H9 (cell line): ENCODE results near the gene PSMD1. TPM values are rescaled to one million over a fixed set of nuclear protein-coding genes. Genes with fewer than 3 reads are reported as not detected.

Experiments used
- DNase-seq: peaks from one replicate; pipeline ENCODE4 v3.0.0-alpha.2; 2017
- H2AFZ ChIP-seq: one replicate; pipeline ENCODE4 v1.6.1; 2013; ENCODE audit warnings: mild to moderate bottlenecking, low read length, control low read depth, moderate library complexity
- H2AK5ac ChIP-seq: 2 replicates; pipeline ENCODE4 v1.6.1; 2013; ENCODE audit warnings: low read length, control low read depth, mixed read lengths; ENCODE audit not compliant: insufficient read length
- H2BK120ac ChIP-seq: one replicate; pipeline ENCODE4 v1.6.1; 2013; ENCODE audit warnings: low read depth, mild to moderate bottlenecking, low read length, control low read depth, inconsistent platforms; ENCODE audit not compliant: poor library complexity, severe bottlenecking
- H2BK12ac ChIP-seq: 2 replicates; pipeline ENCODE4 v1.6.1; 2013; ENCODE audit warnings: low read length, control low read depth, mixed read lengths, low read depth; ENCODE audit not compliant: insufficient read length
- H2BK15ac ChIP-seq: 2 replicates; pipeline ENCODE4 v1.6.1; 2013; ENCODE audit warnings: low read depth, low read length, control low read depth
- H2BK20ac ChIP-seq: one replicate; pipeline ENCODE4 v1.6.1; 2013; ENCODE audit warnings: low read depth, mild to moderate bottlenecking, low read length, control low read depth, inconsistent platforms; ENCODE audit not compliant: poor library complexity, severe bottlenecking
- H2BK5ac ChIP-seq: 2 replicates; pipeline ENCODE4 v1.6.1; 2013; ENCODE audit warnings: low read length, control low read depth, mixed read lengths; ENCODE audit not compliant: insufficient read length
- H3K14ac ChIP-seq: 2 replicates; pipeline ENCODE4 v1.6.1; 2013; ENCODE audit warnings: low read length, control low read depth; ENCODE audit not compliant: insufficient read depth
- H3K18ac ChIP-seq: 2 replicates; pipeline ENCODE4 v1.6.1; 2013; ENCODE audit warnings: low read depth, mild to moderate bottlenecking, mixed read lengths, low read length, control low read depth; ENCODE audit not compliant: insufficient read length
- H3K23ac ChIP-seq: 2 replicates; pipeline ENCODE4 v1.6.1; 2013; ENCODE audit warnings: low read length, control low read depth, mixed read lengths, low read depth; ENCODE audit not compliant: insufficient read length
- H3K23me2 ChIP-seq: 2 replicates; pipeline ENCODE4 v1.6.1; 2013; ENCODE audit warnings: low read depth, mild to moderate bottlenecking, mixed read lengths, low read length, control low read depth; ENCODE audit not compliant: insufficient read length, poor library complexity, severe bottlenecking
- H3K27ac ChIP-seq: 2 replicates; pipeline ENCODE4 v1.5.1; 2013; ENCODE audit warnings: low read length, control low read depth, mixed read lengths, low read depth; ENCODE audit not compliant: insufficient read length
- H3K27me3 ChIP-seq: 2 replicates; pipeline ENCODE4 v1.6.1; 2013; ENCODE audit warnings: low read length, control low read depth, inconsistent platforms; ENCODE audit not compliant: insufficient read depth
- H3K4ac ChIP-seq: 2 replicates; pipeline ENCODE4 v1.6.1; 2013; ENCODE audit warnings: low read depth, mild to moderate bottlenecking, control low read depth, inconsistent platforms, low read length, moderate library complexity
- H3K4me1 ChIP-seq: 2 replicates; pipeline ENCODE4 v1.6.1; 2013; ENCODE audit warnings: low read length, control low read depth, inconsistent platforms; ENCODE audit not compliant: insufficient read depth
- H3K4me2 ChIP-seq: 2 replicates; pipeline ENCODE4 v1.6.1; 2013; ENCODE audit warnings: low read length, control low read depth, mixed read lengths; ENCODE audit not compliant: insufficient read length, insufficient read depth
- H3K56ac ChIP-seq: 2 replicates; pipeline ENCODE4 v1.6.1; 2013; ENCODE audit warnings: low read depth, mild to moderate bottlenecking, mixed read lengths, low read length, control low read depth; ENCODE audit not compliant: insufficient read length
- H3K79me1 ChIP-seq: 2 replicates; pipeline ENCODE4 v1.6.1; 2013; ENCODE audit warnings: low read depth, mild to moderate bottlenecking, moderate library complexity, low read length, control low read depth, inconsistent platforms; ENCODE audit not compliant: insufficient read depth, poor library complexity, severe bottlenecking
- H3K79me2 ChIP-seq: 2 replicates; pipeline ENCODE4 v1.6.1; 2013; ENCODE audit warnings: low read length, control low read depth, inconsistent platforms; ENCODE audit not compliant: insufficient read depth
- H3K9ac ChIP-seq: 2 replicates; pipeline ENCODE4 v1.6.1; 2013; ENCODE audit warnings: low read length, control low read depth, mixed read lengths; ENCODE audit not compliant: insufficient read length; ENCODE audit errors: extremely low read depth
- H3K9me3 ChIP-seq: one replicate; pipeline ENCODE4 v1.6.1; 2013; ENCODE audit warnings: low read depth, low read length, inconsistent platforms; ENCODE audit not compliant: control insufficient read depth
- H3T11ph ChIP-seq: one replicate; pipeline ENCODE4 v1.6.1; 2013; ENCODE audit warnings: mild to moderate bottlenecking, low read length, control low read depth, inconsistent platforms
- H4K20me1 ChIP-seq: one replicate; pipeline ENCODE4 v1.6.1; 2013; ENCODE audit not compliant: control insufficient read depth, insufficient read length, insufficient read depth
- H4K5ac ChIP-seq: 2 replicates; pipeline ENCODE4 v1.6.1; 2013; ENCODE audit warnings: low read depth, mild to moderate bottlenecking, mixed read lengths, low read length, control low read depth; ENCODE audit not compliant: insufficient read length
- H4K8ac ChIP-seq: replicated peaks from 2 replicates; pipeline ENCODE4 v1.6.1; 2013; ENCODE audit warnings: low read length, control low read depth, mixed read lengths, low read depth; ENCODE audit not compliant: insufficient read length
- H4K91ac ChIP-seq: 2 replicates; pipeline ENCODE4 v1.6.1; 2013; ENCODE audit warnings: low read depth, mild to moderate bottlenecking, moderate library complexity, mixed read lengths, low read length, control low read depth; ENCODE audit not compliant: insufficient read length
- H3K27ac Mint-ChIP-seq, 3 experiments: 2 replicates in 2 of 3; 3 replicates in 1 of 3; pipeline ENCODE4 v1.8.0; 2020 to 2021; ENCODE audit warnings: mixed read lengths in 3 of 3, mild to moderate bottlenecking in 1 of 3, moderate library complexity in 1 of 3
- H3K27me3 Mint-ChIP-seq: 2 replicates; pipeline ENCODE4 v1.8.0; 2021; ENCODE audit warnings: low read depth, mild to moderate bottlenecking, moderate library complexity, mixed read lengths
- H3K36me3 Mint-ChIP-seq, 3 experiments: 2 replicates in 2 of 3; 3 replicates in 1 of 3; pipeline ENCODE4 v1.8.0; 2020 to 2021; ENCODE audit warnings: low read depth in 3 of 3, mixed read lengths in 3 of 3; ENCODE audit not compliant: insufficient read depth in 1 of 3
- H3K4me1 Mint-ChIP-seq, 2 experiments: 2 replicates each; pipeline ENCODE4 v1.8.0; 2020; ENCODE audit warnings: mixed read lengths in 2 of 2
- H3K4me3 Mint-ChIP-seq, 2 experiments: 2 replicates in 1 of 2; 3 replicates in 1 of 2; pipeline ENCODE4 v1.8.0; 2020 to 2021; ENCODE audit warnings: mild to moderate bottlenecking in 2 of 2, mixed read lengths in 2 of 2, moderate library complexity in 1 of 2
- H3K9me3 Mint-ChIP-seq, 2 experiments: 2 replicates in 1 of 2; 3 replicates in 1 of 2; pipeline ENCODE4 v1.8.0; 2020; ENCODE audit warnings: mild to moderate bottlenecking in 2 of 2, mixed read lengths in 2 of 2, moderate library complexity in 1 of 2
- CTCF ChIP-seq: fragments of 200-600 bp; sonication (generic); conservative IDR thresholded peaks from 3 replicates; pipeline ENCODE4 v1.8.0; 2021; ENCODE audit warnings: antibody characterized with exemption, mild to moderate bottlenecking
- WGBS: extraction: QIAGEN DNeasy Blood & Tissue Kit; methylation state at CpG from one replicate; pipeline ENCODE4 v1.1.7; 2013; ENCODE audit warnings: missing lambda C conversion rate, low lambda C conversion rate, mixed read lengths; ENCODE audit not compliant: insufficient read length; ENCODE audit errors: extremely low coverage; 5-methylcytosine and 5-hydroxymethylcytosine counted together
- total RNA-seq: library from RNA; stranded (reverse); gene quantifications from 2 replicates; pipeline ENCODE4 v1.2.1, GENCODE V29; 2021

The PSMD1 gene
- total RNA-seq, 1 experiment from 2014 or later = 166 TPM

- DNase-seq = no peak
- Histone ChIP-seq H3K27me3 (no peaks in the 10 kb centered on the region), H3K79me2 (peaks cover 31% of the 10 kb centered on the region; the same call in 1 of the 2 replicates), H3K27ac (no peak overlapping the region), H2AFZ (no peak overlapping the region), H2BK20ac (no peak overlapping the region), H4K5ac (no peak overlapping the region), H2BK120ac (no peak overlapping the region), H4K20me1 (no peaks in the 10 kb centered on the region), H3K18ac (no peak overlapping the region), H3K4me2 (no peak overlapping the region), H3K56ac (no peak overlapping the region), H2BK15ac (no peak overlapping the region), H3K4ac (no peak overlapping the region), H3K14ac (no peak overlapping the region), H2BK5ac (no peak overlapping the region), H3K23ac (no peak overlapping the region), H2BK12ac (no peak overlapping the region), H4K8ac (no peak overlapping the region), H3T11ph (no peak overlapping the region), H4K91ac (no peak overlapping the region), H3K4me1 (no peaks in the 10 kb centered on the region; the same call in 1 of the 2 replicates), H3K79me1 (peaks cover 5% of the 10 kb centered on the region), H3K9me3 (no peaks in the 10 kb centered on the region), H3K23me2 (peaks cover 6% of the 10 kb centered on the region), H3K9ac (no peak overlapping the region), H2AK5ac (no peak overlapping the region)
- no peak for TF ChIP-seq CTCF
- Mint-ChIP-seq H3K4me1 (peaks cover 16 to 20% of the 10 kb centered on the region in 2 experiments), H3K9me3 (no peaks in the 10 kb centered on the region; a peak in 1 of 5 replicates), H3K27me3 (peaks cover 4% of the 10 kb centered on the region), H3K27ac (no peak overlapping the region), H3K36me3 (peaks cover 20 to 37% (median 35%) of the 10 kb centered on the region in 3 experiments; a peak in 6 of 7 replicates), H3K4me3 (no peak overlapping the region)
- WGBS = no CpG with 5 or more reads among the region's 2 CpGs
Measured at GRCh38 chr2:231059756-231060155, 3.1 kb downstream of the PSMD1 start.
